ENCODE results near the gene ANKRD11.

The ANKRD11 gene

GRCh38 chr16:89297156-89297874 lies 193.0 kb downstream of the ANKRD11 start:
- no peak for DNase-seq (ENCODE audit: low spot score)

- no peak for DNase-seq (ENCODE audit: low spot score)
These were observed 194.4 kb downstream of the ANKRD11 start for GRCh38 chr16:89295915-89296314.

GRCh38 chr16:89295071-89295900 lies 195.1 kb downstream of the ANKRD11 start:
- DNase-seq (ENCODE audit: low spot score), result no peak

GRCh38 chr16:89294486-89294885 lies 195.9 kb downstream of the ANKRD11 start:
- DNase-seq (ENCODE audit: low spot score), result no peak

GRCh38 chr16:89293276-89294143 lies 196.9 kb downstream of the ANKRD11 start:
- no peak for DNase-seq (ENCODE audit: low spot score)

- no peak for DNase-seq (ENCODE audit: low spot score)
These were observed 197.8 kb downstream of the ANKRD11 start for GRCh38 chr16:89292443-89293078.

GRCh38 chr16:89291776-89292175 lies 198.6 kb downstream of the ANKRD11 start:
- no peak for DNase-seq (ENCODE audit: low spot score)

- no peak for DNase-seq (ENCODE audit: low spot score)
These were observed 199.0 kb downstream of the ANKRD11 start for GRCh38 chr16:89291363-89291762.

GRCh38 chr16:89290887-89291286 lies 199.5 kb downstream of the ANKRD11 start:
- DNase-seq (ENCODE audit: low spot score), result no peak

GRCh38 chr16:89290472-89290871 lies 199.9 kb downstream of the ANKRD11 start:
- no peak for DNase-seq (ENCODE audit: low spot score)

- DNase-seq (ENCODE audit: low spot score), result peak; percentile 41
These were observed 200.6 kb downstream of the ANKRD11 start for GRCh38 chr16:89289428-89290395.

- no peak for DNase-seq (ENCODE audit: low spot score)
These were observed 201.4 kb downstream of the ANKRD11 start for GRCh38 chr16:89288966-89289365.

- no peak for DNase-seq (ENCODE audit: low spot score)
These were observed 201.8 kb downstream of the ANKRD11 start for GRCh38 chr16:89288577-89288844.

GRCh38 chr16:89287777-89288576 lies 202.4 kb downstream of the ANKRD11 start:
- DNase-seq (ENCODE audit: low spot score), result no peak

- DNase-seq (ENCODE audit: low spot score), result no peak
These were observed 204.3 kb downstream of the ANKRD11 start for GRCh38 chr16:89286096-89286495.

GRCh38 chr16:89285381-89285780 lies 205.0 kb downstream of the ANKRD11 start:
- no peak for DNase-seq (ENCODE audit: low spot score)

- DNase-seq (ENCODE audit: low spot score), result no peak
These were observed 206.9 kb downstream of the ANKRD11 start for GRCh38 chr16:89283449-89283848.

GRCh38 chr16:89282523-89282922 lies 207.8 kb downstream of the ANKRD11 start:
- no peak for DNase-seq (ENCODE audit: low spot score)

GRCh38 chr16:89281829-89282228 lies 208.5 kb downstream of the ANKRD11 start:
- no peak for DNase-seq (ENCODE audit: low spot score)

- no peak for DNase-seq (ENCODE audit: low spot score)
These were observed 209.2 kb downstream of the ANKRD11 start for GRCh38 chr16:89281189-89281577.
